HCT116 (cell line): ENCODE data around the gene IFNW1. TPM values are rescaled to one million over a fixed set of nuclear protein-coding genes. Genes with fewer than 3 reads are reported as not detected.

Experiments
- ATAC-seq: fragments of 200-7000 bp; cut with Tn5 transposase; 2 replicates; pipeline ENCODE4 v1.9.1; 2020; ENCODE audit warnings: mild to moderate bottlenecking, moderate library complexity
- BruUV-seq: library from RNA; stranded (reverse); fragments of 400-500 nt; replicated peaks from 2 replicates; lab custom pipeline; 2021; lab: Mats Ljungman, UMichigan
- CTCF ChIA-PET: fragments of 300-600 bp; sonication (Branson Sonifier 250); formaldehyde crosslinking; loops from one replicate; lab custom pipeline; 2021; ENCODE audit warnings: antibody characterized with exemption; lab: Charles Lee
- POLR2A ChIA-PET: fragments of 300-600, 350-600 bp; sonication (Branson Sonifier 250); formaldehyde crosslinking; loops from one replicate; lab custom pipeline; 2021; ENCODE audit warnings: antibody characterized with exemption; lab: Charles Lee
- RAD21 ChIA-PET, 2 experiments: fragments of 300-600 bp; sonication (Branson Sonifier 250); formaldehyde crosslinking; loops; one replicate each; lab custom pipeline; 2023; ENCODE audit warnings: low total read pairs in 2 of 2; ENCODE audit not compliant: uncharacterized antibody in 2 of 2, unreplicated experiment in 2 of 2, low non-redundant PET in 1 of 2; lab: Charles Lee
- DNase-seq: peaks from one replicate; pipeline ENCODE4 v3.0.0-alpha.2; 2010; ENCODE audit warnings: low read depth, low spot score
- H2AFZ ChIP-seq: fragments of 200-600 bp; shearing (Covaris generic), sonication (generic); 2 replicates; pipeline ENCODE4 v1.6.1; 2017; ENCODE audit warnings: low read depth, mixed run types, mixed read lengths, antibody characterized with exemption, low read length; ENCODE audit not compliant: poor library complexity, severe bottlenecking
- H3K27ac ChIP-seq: 2 replicates; pipeline ENCODE4 v1.5.1; 2012; ENCODE audit warnings: low read depth, low read length
- H3K27me3 ChIP-seq: fragments of 200-600 bp; sonication (generic); 2 replicates; pipeline ENCODE4 v1.6.1; 2016; ENCODE audit warnings: mixed run types, low read length, mixed read lengths; ENCODE audit not compliant: insufficient read depth
- H3K36me3 ChIP-seq, 2 experiments: fragments of 200-500 bp in 1 of 2; fragments of 200-600 bp in 1 of 2; sonication (Bioruptor generic) in 1 of 2; sonication (generic) in 1 of 2; 2 replicates each; pipeline versions ENCODE4 v1.5.1 to v1.6.1; 2014 to 2016; ENCODE audit warnings: low read length in 2 of 2, inconsistent platforms in 1 of 2, mixed read lengths in 1 of 2, mixed run types in 1 of 2; ENCODE audit not compliant: insufficient read depth in 2 of 2, control insufficient read depth in 1 of 2
- H3K4me1 ChIP-seq, 2 experiments: fragments of 200-600 bp in 1 of 2; sonication (generic) in 1 of 2; 2 replicates each; pipeline versions ENCODE4 v1.5.1 to v1.6.1; 2012 to 2017; ENCODE audit warnings: low read length in 2 of 2, inconsistent platforms in 1 of 2, mild to moderate bottlenecking in 1 of 2, mixed read lengths in 1 of 2, mixed run types in 1 of 2, moderate library complexity in 1 of 2; ENCODE audit not compliant: insufficient read depth in 2 of 2, control insufficient read depth in 1 of 2
- H3K4me2 ChIP-seq: fragments of 200-600 bp; sonication (generic); 2 replicates; pipeline ENCODE4 v1.6.1; 2017; ENCODE audit warnings: mixed run types, low read length, mixed read lengths
- H3K4me3 ChIP-seq, 2 experiments: fragments of 200-600 bp in 1 of 2; sonication (generic) in 1 of 2; replicated peaks in 1 of 2; 2 replicates each; pipeline ENCODE4 v1.5.1; 2011 to 2016; ENCODE audit warnings: low read length in 2 of 2, control low read depth in 1 of 2, low read depth in 1 of 2, mild to moderate bottlenecking in 1 of 2, mixed read lengths in 1 of 2, mixed run types in 1 of 2
- H3K79me2 ChIP-seq: fragments of 200-600 bp; sonication (generic); 2 replicates; pipeline ENCODE4 v1.6.1; 2017; ENCODE audit warnings: mild to moderate bottlenecking, mixed run types, low read length, moderate library complexity, mixed read lengths; ENCODE audit not compliant: insufficient read depth
- H3K9ac ChIP-seq: fragments of 200-600 bp; sonication (generic); 2 replicates; pipeline ENCODE4 v1.6.1; 2016; ENCODE audit warnings: low read length, mixed read lengths
- H3K9me2 ChIP-seq: fragments of 200-600 bp; sonication (generic), shearing (Covaris generic); 2 replicates; pipeline ENCODE4 v1.6.1; 2017; ENCODE audit warnings: mixed run types, mild to moderate bottlenecking, moderate library complexity; ENCODE audit not compliant: insufficient read depth
- H3K9me3 ChIP-seq, 2 experiments: fragments of 200-500 bp in 1 of 2; fragments of 200-600 bp in 1 of 2; sonication (Bioruptor generic) in 1 of 2; sonication (generic) in 1 of 2; 2 replicates each; pipeline ENCODE4 v1.6.1; 2014 to 2017; ENCODE audit warnings: low read length in 2 of 2, mixed read lengths in 2 of 2, inconsistent platforms in 1 of 2, low read depth in 1 of 2, mild to moderate bottlenecking in 1 of 2, mixed run types in 1 of 2, moderate library complexity in 1 of 2; ENCODE audit not compliant: control insufficient read depth in 1 of 2, insufficient read depth in 1 of 2
- H4K20me1 ChIP-seq: fragments of 200-600 bp; sonication (generic), shearing (Covaris generic); 2 replicates; pipeline ENCODE4 v1.6.1; 2017; ENCODE audit warnings: mixed run types, mild to moderate bottlenecking, moderate library complexity; ENCODE audit not compliant: insufficient read depth
- ATF3 ChIP-seq: IDR thresholded peaks from 2 replicates; pipeline ENCODE4 v1.6.1; 2012
- CBX3 ChIP-seq: IDR thresholded peaks from 2 replicates; pipeline ENCODE4 v1.6.1; 2012; ENCODE audit warnings: low read depth
- CEBPB ChIP-seq: IDR thresholded peaks from 2 replicates; pipeline ENCODE4 v1.6.1; 2012; ENCODE audit warnings: low read depth
- CTCF ChIP-seq, 3 experiments: fragments of 200-600 bp in 1 of 3; sonication (generic) in 1 of 3; IDR thresholded peaks in 2 of 3; conservative IDR thresholded peaks in 1 of 3; 2 replicates each; pipeline ENCODE4 v1.5.1; 2012 to 2017; ENCODE audit warnings: low read depth in 2 of 3, low read length in 2 of 3, antibody characterized with exemption in 1 of 3, borderline replicate concordance in 1 of 3, control low read depth in 1 of 3, mild to moderate bottlenecking in 1 of 3, mixed read lengths in 1 of 3, mixed run types in 1 of 3, moderate library complexity in 1 of 3; ENCODE audit not compliant: insufficient read depth in 1 of 3
- EGR1 ChIP-seq: IDR thresholded peaks from 2 replicates; pipeline ENCODE4 v1.6.1; 2012; ENCODE audit warnings: low read depth
- ELF1 ChIP-seq: IDR thresholded peaks from 2 replicates; pipeline ENCODE4 v1.6.1; 2012; ENCODE audit warnings: low read depth, borderline replicate concordance
- EZH2 ChIP-seq: fragments of 200-600 bp; sonication (generic); IDR thresholded peaks from 2 replicates; pipeline ENCODE4 v1.6.1; 2017; ENCODE audit warnings: antibody characterized with exemption, mixed run types
- FOSL1 ChIP-seq: IDR thresholded peaks from 2 replicates; pipeline ENCODE4 v1.6.1; 2012; ENCODE audit warnings: low read depth
- JUND ChIP-seq: IDR thresholded peaks from 2 replicates; pipeline ENCODE4 v1.6.1; 2012
- MAX ChIP-seq: IDR thresholded peaks from 2 replicates; pipeline ENCODE4 v1.6.1; 2012
- POLR2A ChIP-seq: IDR thresholded peaks from 2 replicates; pipeline ENCODE4 v1.7.0; 2011; ENCODE audit warnings: borderline replicate concordance; ENCODE audit not compliant: insufficient read depth, insufficient read length; ENCODE audit errors: extremely low read depth
- POLR2AphosphoS5 ChIP-seq: IDR thresholded peaks from 2 replicates; pipeline ENCODE4 v1.6.1; 2011; ENCODE audit warnings: mild to moderate bottlenecking, low read depth, low read length, moderate library complexity
- RAD21 ChIP-seq: IDR thresholded peaks from 2 replicates; pipeline ENCODE4 v1.6.1; 2012; ENCODE audit warnings: low read depth, mild to moderate bottlenecking
- SIN3A ChIP-seq: IDR thresholded peaks from 2 replicates; pipeline ENCODE4 v1.6.1; 2012; ENCODE audit warnings: low read depth
- SP1 ChIP-seq: IDR thresholded peaks from 2 replicates; pipeline ENCODE4 v1.6.1; 2012; ENCODE audit warnings: low read depth
- TCF7L2 ChIP-seq: IDR thresholded peaks from 2 replicates; pipeline ENCODE4 v1.7.0; 2011; ENCODE audit warnings: borderline replicate concordance, inconsistent platforms; ENCODE audit not compliant: insufficient read depth, insufficient read length; ENCODE audit errors: extremely low read depth
- YY1 ChIP-seq: IDR thresholded peaks from 2 replicates; pipeline ENCODE4 v1.6.1; 2011; ENCODE audit warnings: low read length, low read depth, moderate library complexity, mild to moderate bottlenecking; ENCODE audit not compliant: insufficient replicate concordance; ENCODE audit errors: extremely low read depth
- ZBTB33 ChIP-seq: IDR thresholded peaks from 2 replicates; pipeline ENCODE4 v1.6.1; 2011; ENCODE audit warnings: mild to moderate bottlenecking, low read length, moderate library complexity; ENCODE audit not compliant: insufficient replicate concordance; ENCODE audit errors: extremely low read depth
- ZFX ChIP-seq: fragments of 450-650 bp; IDR thresholded peaks from 2 replicates; pipeline ENCODE4 v1.6.1; 2017
- ZNF274 ChIP-seq: fragments of 200-500 bp; sonication (Bioruptor generic); IDR thresholded peaks from 2 replicates; pipeline ENCODE4 v1.6.1; 2014; ENCODE audit warnings: mild to moderate bottlenecking, low read depth, low read length, inconsistent platforms
- intact Hi-C: fragments of 100-400 bp; cut with micrococcal nuclease; formaldehyde crosslinking; loops from 2 replicates; pipeline ENCODE4 v1.10.0; 2022
- total RNA-seq: library from RNA; stranded (reverse); gene quantifications from one replicate; pipeline ENCODE4 v1.2.1, GENCODE V29; 2021; ENCODE audit not compliant: unreplicated experiment

IFNW1 gene
- total RNA-seq, 1 experiment from 2014 or later, result not detected

GRCh38 chr9:21119093-21119770, 22.4 kb downstream of the IFNW1 start:
- Histone ChIP-seq H3K9ac (no peak overlapping the region), H3K4me2 (no peak overlapping the region), H3K36me3 (no peaks in the 10 kb centered on the region), H3K27me3 (0 out of 2 replicates have a peak, but pooled peaks cover 8% of the 10 kb centered on the region), H3K4me1 (no peaks in the 10 kb centered on the region), H3K79me2 (no peaks in the 10 kb centered on the region), H3K9me3 (no peaks in the 10 kb centered on the region), H2AFZ (no peak overlapping the region), H3K27ac (no peak overlapping the region), H3K4me3 (no peak overlapping the region), H3K9me2 (no peaks in the 10 kb centered on the region), H4K20me1 (no peaks in the 10 kb centered on the region)
- DNase-seq (no peak), ATAC-seq (no peak)
- RAD21 ChIA-PET, result no interaction called here
- no peak for TF ChIP-seq POLR2A
- TF ChIP-seq CTCF (IDR thresholded peaks at IDR 0.05 in 2 of 3, conservative IDR thresholded peaks at IDR 0.05 in 1 of 3; ENCODE audit: borderline replicate concordance in 1 of 3, insufficient read depth in 1 of 3, low read depth in 2 of 3, low read length in 2 of 3), result no peak
- no peak for TF ChIP-seq ZNF274
- no peak for TF ChIP-seq YY1
- no peak for TF ChIP-seq FOSL1
- no peak for TF ChIP-seq CEBPB
- TF ChIP-seq MAX, result no peak
- no peak for TF ChIP-seq JUND
- no peak for TF ChIP-seq POLR2AphosphoS5
- TF ChIP-seq RAD21, result no peak
- no peak for TF ChIP-seq ELF1
- TF ChIP-seq SP1, result no peak
- no peak for TF ChIP-seq ZBTB33
- TF ChIP-seq EZH2, result no peak
- no peak for TF ChIP-seq CBX3
- no peak for TF ChIP-seq SIN3A
- TF ChIP-seq ZFX, result no peak
- no peak for TF ChIP-seq EGR1
- no peak for TF ChIP-seq TCF7L2
- no peak for TF ChIP-seq ATF3
- CTCF ChIA-PET, result interaction anchor here (1.3 kb wide), 1 partner anchor 9 kb away, joined by 4 read pairs; no protein-coding TSS in a partner anchor
- BruUV-seq, result no TSS peak
- intact Hi-C loops, result loop anchor here (10.0 kb wide), 1 partner anchor 1644 kb away; no protein-coding TSS in a partner anchor
- POLR2A ChIA-PET, result no interaction called here
